A172 (cell line): ENCODE results near the gene PSMG1. TPM values are rescaled to one million over a fixed set of nuclear protein-coding genes. Genes with fewer than 3 reads are reported as not detected.
"Not testable (repeated sequence)": the region's sequence is repeated elsewhere in the genome, so short reads cannot be mapped to it uniquely, and the experiment has no call there.

Source experiments
- DNase-seq: peaks from one replicate; pipeline ENCODE4 v3.0.0-alpha.2; 2015; ENCODE audit warnings: low spot score
- total RNA-seq: library from RNA; depleted of rRNA; stranded (reverse); fragments of >200 nt; shearing (Covaris generic); gene quantifications from 2 replicates; pipeline ENCODE4 v1.2.3, GENCODE V29; 2014

The PSMG1 gene
- total RNA-seq, 1 experiment from 2014 or later = 162 TPM

DNA sequence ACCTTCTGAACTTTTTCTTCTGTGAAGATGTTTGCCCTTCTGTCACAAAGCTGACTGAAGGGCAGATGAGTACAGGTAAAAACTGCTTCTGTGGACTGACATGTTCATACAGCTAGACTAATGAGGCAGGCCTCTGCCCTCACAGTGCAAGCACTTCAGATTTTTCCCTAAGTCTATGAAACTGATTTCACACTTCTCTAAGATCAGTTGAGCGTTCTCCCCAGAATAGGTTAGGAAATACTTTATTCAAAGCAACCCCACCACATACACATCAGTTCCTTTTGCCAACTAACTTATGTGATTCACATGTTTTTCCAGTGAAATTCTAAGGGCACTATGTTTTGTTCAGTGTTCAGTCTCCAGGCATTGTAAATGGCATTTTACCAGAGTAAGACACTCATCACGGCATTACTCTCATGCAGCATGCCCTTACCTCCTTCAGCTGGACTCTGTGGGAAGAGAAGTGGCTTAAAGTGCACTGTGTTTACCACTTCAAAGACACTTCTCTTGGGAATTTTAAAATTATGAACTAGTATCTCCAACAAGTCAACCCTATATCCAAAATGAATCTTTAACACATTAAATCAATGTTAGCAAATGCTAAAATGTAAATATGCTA is 5.4 kb upstream of the PSMG1 start:
- DNase-seq = no peak

DNA sequence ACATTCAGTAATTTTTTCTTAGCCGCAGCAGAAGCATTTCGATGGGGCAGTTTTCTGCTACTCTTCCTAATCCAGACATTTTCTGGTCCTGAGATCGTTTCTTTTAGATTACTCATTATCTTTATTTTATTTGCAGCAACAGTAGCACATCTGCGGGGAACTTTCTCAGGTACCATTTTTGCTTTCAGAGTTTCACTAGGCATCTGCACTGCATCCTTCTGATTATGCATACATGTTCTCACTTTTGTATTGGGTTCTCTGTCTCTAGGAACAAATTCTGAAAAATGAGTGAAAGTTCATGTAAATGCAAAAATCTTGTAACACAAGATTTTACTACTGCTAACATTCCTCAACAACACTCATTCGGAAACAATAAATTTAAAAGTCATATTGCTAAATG is 3.9 kb upstream of the PSMG1 start:
- DNase-seq = no peak

DNA sequence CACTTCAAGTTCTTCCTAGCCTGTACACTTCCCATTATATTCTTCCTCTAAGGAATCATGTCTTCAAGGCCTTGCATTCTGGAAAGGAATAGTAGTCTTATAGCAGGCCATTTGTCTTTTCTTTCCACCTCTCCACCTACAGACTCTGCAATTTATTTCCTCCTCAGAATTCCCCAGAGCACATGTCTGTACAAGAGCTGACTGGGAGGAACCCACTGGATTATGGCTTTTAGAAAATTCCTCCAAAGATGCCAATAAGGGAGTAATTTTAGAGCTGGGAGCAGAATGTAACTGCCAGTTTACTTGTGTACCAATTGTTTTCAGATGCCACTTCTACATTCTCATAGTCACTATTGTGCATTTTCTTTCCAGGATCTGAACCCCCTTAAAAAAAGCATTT is 3.4 kb upstream of the PSMG1 start:
- no peak for DNase-seq

DNA sequence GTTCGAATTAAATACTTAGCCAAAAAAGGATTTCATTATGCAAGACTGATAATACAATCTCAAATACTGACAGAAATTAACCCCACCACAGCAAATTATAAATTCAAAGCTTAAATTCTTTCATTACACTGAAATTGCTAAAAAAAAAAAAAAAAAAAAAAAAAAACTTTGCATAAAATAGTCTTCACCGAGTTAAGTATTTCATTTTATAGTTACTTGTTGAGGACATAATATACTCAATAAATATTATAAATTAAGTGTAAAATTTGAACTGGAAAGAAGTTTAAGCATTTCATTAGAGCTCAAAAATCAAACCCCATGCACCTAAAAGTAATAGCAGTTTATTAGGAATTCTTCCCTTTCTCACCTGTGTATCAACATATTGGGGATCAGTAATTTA is 1.9 kb upstream of the PSMG1 start:
- no peak for DNase-seq

DNA sequence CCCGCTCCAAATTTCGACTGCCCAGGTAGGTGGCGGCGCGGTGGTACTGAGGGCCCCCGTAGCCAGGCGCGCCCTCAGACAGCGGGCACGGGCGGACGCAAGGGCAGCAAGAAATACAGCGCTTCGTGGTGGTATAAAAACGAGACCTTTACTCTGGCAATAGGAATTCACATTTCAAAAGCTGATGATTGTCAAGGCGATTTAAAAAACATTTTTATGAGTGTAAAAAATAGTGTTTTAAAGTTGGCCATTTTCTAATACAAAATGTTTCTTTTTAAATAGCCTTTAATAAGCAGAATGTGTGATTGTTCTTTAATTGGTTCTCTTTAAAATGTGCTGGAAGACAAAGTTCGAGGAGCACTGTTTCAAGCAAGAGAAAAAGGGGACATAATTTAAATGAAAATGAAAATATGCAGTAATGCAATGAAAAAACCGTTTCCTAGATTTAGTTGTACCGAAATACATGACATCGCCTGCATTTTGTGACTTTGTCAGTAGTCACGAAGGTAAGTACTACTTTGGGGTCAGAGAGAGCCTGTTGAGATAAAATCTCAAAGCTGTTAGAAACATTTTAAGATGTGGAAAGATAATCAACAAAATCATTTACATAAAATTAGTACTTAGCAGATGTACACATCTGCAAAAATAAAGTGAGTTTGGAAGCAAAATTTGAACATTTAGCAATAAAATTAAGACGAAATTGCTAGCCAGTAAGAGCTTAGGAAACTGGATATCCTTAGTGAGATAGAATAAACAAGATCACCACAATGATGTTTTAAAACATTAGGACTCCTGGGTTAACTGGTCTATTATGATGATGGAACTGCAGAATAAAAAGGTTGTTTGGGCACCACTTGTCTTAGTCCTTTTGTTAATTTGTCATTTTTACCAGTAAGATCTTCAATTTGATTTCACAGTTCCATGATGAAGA is 1.1 kb upstream of the PSMG1 start:
- DNase-seq = no peak

DNA sequence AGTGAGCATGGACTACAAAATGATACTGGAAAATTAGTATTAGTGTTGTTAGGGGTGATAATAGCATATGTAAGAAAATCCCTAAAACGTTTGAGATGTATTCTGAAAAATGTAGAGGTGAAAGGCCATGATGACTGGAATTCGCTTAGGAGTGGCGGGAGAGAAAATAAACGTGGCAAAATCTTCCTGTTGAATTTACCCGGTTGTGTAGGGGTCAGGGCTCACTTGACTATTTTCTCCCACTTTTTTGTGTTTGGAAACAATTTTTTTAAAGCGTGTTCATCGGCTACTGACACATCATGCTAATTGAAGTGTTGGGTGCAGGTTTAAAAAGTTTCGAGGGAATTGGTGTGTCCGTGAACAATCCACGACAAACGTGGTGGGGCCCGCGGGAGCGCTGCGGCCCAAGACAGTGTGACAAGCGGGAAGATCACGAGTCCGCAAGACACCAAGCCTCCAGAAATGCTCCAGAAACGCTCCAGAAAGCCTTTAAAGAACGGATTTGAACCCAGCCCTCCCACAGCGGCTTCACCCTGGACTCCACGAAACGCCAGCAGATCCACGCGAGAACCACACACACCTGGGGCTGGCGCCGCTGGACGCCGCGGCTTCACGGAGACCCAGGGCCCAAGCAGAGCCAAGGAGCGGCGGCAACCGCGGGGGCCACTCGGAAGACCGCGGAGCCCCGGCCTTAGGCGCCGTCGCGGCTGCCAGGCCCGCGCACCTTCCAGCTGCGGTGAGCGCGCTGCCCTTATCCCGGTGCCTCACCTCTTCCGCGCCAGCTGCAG is 573 bp downstream of the PSMG1 start:
- DNase-seq = peak; percentile 27

DNA sequence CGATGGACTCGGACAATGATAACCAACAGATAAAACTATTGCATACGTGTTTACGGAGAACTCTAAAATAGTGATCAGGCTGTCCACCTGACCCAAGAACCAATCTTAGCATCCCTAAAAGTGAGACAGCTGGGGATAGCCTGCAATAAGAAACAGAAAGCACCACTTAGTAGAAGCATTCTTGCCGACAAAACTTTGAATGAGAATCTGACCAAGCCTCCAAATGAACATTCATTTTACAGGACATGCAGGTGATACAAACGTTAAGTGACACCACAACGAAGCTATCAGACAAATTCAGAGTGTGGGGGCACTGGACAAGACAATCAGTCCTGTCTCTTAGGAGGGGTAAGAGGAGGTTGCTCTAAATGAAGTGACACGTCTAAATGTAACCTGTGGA is 1.2 kb downstream of the PSMG1 start:
- no peak for DNase-seq

DNA sequence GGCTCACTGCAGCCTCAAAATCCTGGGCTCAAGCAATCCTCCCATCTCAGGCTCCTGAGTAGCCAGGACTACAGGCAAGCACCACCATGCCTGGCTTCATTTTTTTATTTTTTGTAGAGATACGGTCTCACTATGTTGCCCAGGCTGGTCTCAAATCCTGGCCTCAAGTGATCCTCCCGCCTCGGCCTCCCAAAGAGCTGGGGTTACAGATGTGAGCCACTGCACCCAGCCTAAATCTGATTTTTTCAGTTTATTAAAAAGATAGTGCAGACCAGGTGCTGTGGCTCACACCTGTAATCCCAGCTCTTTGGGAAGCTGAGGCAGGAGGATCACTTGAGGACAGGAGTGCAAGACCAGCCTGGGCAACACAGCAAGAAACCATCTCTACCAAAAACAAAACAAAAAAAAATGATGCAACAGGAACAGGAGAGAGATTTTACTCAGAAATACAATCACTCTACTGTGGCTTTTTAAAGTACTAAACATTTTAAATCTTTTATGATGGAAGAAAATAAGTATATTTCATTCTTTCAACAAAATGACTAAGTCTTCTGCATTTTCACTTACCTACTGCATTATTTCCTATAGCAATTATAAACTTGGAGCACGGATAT is 1.9 kb downstream of the PSMG1 start:
- DNase-seq = no peak

DNA sequence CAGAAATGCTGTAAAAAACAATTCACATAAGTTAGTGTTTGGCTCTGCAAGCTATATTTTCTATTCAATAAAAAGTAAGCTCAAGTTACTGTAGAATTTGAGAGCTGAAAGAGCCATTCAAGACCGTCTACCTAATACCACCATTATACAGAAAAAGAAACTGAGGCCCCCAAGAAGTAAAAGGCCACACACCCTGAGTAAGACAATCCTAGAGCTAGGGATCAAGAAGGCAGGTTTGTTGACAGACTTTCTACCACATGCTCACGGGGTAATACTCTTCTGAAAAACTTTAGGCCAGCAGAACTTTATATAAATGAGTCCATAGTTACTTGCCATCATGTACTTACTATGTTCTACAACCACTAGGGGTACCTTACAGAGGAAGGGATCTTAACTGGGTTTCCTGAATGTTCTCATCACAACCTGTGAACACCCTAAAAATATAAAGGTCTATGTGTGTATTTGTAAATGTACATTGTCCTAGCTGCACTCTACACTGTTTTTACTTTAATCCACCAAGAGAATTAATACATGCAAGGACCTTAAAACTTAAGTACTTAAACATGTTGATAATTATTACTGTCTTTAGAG is 2.7 kb downstream of the PSMG1 start:
- no peak for DNase-seq

DNA sequence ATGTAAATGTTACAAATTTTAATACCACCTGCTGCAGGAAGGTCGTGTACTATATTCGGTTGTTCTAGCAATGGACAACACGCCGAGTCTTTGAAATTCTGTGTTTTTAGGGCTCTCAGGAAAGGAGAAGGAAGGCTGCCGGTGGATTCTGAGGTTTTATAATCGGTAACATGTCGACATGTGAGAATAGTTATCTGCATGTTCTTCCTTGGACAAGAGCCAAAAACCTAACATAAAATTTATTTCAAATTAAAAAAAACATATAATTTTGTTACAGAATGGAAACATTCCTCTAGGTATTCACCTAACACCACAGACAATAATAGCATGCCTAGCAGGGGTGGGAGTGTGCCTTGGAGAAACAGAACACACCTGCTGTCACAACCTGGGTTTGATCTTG is 4.8 kb downstream of the PSMG1 start:
- DNase-seq = no peak

DNA sequence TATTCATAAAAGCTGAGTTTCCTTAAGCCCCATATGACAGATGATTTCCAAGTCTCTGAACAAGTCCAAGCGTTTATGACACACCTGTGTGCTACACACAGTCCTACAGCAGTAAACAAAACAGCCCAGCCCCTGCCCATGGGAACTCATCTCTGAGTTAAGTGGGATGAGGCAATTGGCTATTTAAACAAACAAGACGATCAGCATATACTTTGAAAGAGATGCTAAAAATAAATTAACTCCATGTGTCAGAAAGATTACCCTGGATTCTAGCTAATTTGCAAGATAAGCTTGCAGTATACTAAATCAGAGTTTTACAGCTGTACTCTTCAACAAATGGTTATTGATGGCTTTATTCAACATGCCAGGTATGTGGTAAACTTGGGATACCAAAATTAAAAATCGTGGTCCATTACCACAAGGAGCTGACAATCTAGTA is 7.0 kb downstream of the PSMG1 start:
- no peak for DNase-seq

DNA sequence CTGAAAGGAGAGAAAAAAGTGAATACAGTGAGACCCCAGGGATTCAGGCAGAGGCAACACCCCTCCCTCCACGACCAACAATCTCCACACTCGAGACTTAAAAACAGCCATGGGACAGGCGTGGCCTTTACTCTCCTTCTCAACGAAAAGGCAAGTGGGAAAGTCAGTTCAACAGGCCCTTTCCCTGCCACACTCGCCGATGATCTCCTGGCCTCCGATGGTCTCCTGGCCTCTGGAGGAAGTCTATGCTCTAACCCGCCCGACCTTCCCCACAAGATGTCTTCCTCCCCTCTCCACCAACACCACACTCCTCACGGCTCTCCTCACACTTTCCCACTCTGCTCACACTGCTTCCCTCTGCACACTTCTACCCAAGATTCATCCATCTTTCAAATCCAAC is 7.6 kb downstream of the PSMG1 start:
- no peak for DNase-seq

DNA sequence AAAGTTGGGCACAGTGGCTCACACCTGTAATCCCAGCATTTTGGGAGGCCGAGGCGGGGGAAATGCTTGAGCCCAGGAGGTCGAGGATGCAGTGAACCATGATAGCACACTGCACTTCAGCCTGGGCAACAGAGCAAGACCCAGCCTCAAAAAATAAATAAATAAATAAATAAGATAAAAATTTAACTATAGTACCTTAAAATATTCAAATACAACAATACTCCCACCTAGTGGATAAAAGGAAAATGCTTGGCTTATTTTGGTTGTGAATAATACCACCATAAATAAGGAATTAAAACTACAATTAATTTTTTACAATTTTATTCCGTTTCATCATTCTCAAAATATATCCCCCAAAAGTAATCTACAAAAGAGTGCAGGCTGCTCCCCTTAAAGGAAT is 8.1 kb downstream of the PSMG1 start:
- no peak for DNase-seq

DNA sequence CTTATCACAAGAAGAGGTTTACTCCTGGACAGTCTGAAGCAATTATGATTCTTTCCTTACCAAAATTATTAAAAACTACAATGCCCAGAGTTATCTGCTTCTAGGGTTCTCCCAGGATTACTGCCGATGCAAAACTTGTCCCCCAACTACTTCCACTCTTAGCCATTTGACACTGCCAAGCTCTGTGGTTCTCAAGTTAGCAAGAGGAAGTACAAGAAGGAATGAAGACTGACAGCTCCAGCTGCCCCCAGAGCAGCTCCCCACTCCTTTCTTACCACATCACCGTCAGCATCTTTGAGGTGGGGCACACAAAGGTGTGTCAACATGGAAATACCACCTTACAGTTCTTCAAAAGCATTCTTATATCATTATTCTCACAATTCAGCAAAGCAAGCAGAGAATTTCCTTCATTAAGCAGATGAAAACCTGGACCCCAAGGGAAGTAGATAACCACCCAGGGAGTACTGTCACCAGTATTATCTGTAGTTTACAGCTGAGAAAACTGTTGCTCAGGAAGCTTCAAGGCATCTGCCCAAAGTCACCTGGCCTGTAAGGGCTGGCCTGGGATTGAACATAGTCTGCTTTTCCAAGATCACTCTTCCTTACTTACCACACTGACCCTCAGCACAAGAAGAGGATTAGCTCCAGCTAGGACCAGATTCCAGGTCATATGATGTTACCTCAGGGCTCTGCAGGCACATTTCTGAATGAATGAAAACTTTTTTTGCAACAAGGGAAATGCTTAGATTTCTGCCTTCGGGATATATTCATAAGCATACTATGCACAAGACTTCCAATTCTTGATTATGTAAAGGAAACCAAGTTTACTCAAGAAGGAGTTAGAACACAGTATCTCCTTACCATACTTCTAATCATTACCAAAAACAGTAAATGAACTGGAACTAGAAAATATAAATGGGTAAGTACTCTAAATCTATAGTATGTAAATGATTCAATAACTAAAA is 9.3 kb downstream of the PSMG1 start:
- DNase-seq = no peak

DNA sequence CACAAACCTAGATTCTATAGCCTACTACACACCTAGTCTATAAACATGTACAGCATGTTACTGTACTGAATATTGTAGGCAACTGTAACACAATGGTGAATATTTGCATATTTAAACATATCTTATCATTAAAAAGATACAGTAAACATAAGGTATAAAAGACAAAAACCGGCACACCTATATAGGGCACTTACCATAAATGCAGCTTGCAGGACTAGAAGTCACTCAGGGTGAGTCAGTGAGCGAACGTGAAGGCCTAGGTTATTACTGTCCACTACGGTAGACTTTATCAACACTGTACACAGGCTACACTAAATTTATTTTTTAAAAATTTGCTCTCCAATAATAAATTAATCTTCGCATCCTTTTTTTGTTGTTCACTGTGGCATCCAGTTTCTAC is 13.3 kb downstream of the PSMG1 start:
- DNase-seq = no peak

DNA sequence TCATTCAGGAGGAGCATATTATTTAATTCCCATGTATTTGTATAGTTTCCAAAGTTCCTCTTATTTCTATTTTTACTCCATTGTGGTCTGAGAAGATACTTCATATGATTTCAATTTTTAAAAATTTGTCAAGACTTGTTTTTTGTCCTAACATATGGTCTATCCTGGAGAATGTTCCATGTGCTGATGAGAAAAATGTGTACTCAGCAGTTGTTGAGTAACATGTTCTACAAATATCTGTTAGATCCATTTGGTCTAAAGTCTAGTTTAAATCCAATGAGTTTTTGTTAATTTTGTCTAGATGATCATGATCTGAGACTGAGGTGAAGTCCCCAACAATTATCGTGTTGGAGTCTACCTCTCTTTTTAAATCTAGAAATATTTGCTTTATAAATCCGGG is 14.5 kb downstream of the PSMG1 start:
- DNase-seq = no peak

DNA sequence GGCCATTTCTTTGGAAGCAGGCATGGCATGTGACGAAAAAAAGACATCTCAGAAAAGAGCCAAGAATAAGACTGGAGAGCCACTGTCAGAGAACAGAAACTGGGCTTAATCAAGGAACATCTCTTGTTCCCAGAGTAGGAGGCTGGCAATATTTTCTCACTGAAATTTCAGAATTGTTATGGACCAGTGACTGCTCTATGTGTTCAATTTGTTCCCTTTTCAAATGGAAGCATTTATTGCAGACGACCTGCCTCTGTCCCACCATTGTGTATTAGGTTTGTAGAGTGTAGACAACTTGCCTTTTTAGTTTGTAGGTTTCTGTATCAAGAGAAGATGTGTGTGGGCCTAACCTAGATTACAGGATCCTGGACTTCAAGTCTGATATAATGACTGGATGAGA is 18.7 kb downstream of the PSMG1 start:
- no peak for DNase-seq

DNA sequence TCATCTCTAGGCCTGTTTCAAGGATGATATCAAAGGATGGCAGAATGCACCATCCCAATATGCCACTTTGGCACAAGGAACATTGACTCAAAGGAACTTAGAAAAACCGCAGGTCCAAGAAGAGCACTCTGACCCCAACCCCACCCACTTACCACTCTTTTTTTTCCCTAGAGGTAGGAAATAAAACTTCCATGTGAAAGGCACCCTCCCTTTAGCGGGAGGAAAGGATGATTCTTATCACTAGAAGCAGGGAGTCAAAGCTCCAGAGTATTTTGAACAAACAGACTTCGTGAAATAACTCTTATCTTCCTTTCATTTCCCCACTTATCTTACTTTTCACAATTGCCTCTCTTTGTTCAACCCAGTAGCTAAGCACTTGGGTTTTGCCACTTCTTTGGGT is 22.2 kb downstream of the PSMG1 start:
- DNase-seq = no peak

DNA sequence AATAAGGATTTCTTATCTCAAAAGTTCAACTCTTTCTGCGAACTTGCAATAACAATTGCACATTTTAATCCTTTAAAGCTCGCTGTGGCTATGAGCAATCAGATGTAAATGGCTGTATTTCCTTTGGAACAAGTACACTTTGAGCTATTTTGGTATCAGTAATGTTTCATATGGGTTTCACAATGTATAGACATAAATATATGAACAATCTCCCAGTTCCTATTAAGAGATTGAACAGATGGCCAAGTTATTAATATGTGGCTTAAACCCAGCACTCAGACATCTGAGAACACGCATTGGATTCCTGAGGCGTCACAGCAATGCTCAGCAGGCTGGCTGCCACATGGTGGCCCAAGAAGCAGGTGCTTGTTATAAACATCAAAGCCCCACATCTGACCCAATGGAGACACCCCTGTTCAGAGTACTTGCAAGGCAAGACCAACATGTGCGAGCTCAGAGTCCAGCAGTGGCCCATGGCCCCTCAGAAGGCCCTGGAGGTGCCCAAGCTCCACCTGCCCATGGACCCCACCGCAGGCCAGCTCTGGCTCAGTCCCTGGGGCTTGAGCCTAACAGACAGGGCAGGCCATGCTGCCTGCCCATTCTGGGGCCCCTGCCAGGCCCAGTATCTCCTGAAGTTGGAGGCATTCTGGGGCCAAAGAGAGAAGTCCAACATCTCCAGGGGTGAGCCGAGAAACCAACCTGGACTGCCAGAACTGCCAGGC is 23.7 kb downstream of the PSMG1 start:
- DNase-seq = no peak

DNA sequence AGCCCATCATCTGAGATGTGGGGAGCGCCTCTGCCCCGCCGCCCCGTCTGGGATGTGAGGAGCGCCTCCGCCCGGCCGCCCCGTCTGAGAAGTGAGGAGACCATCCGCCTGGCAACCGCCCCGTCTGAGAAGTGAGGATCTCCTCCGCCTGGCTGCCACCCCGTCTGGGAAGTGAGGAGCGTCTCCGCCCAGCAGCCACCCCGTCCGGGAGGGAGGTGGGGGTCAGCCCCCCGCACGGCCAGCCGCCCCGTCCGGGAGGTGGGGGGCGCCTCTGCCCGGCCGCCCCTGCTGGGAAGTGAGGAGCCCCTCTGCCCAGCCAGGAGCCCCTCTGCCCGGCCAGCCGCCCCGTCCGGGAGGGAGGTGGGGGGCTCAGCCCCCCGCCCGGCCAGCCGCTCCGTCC is 26.0 kb downstream of the PSMG1 start:
- not testable (repeated sequence) for DNase-seq
